CD4-positive, alpha-beta memory T cell (primary cell): Measurements from ENCODE around the gene PARP12. TPM values are rescaled to one million over a fixed set of nuclear protein-coding genes. Genes with fewer than 3 reads are reported as not detected.
A peak's percentile ranks its signal among the peaks of the same experiment; 100 is the strongest.

Source experiments
- CTCF ChIA-PET: fragments of 350-600 bp; sonication (Branson Sonifier 250); formaldehyde crosslinking; loops from one replicate; lab custom pipeline; 2021; ENCODE audit warnings: inconsistent platforms; ENCODE audit not compliant: partially characterized antibody; lab: Charles Lee
- POLR2A ChIA-PET: fragments of 350-600 bp; sonication (Branson Sonifier 250); formaldehyde crosslinking; loops from one replicate; lab custom pipeline; 2021; ENCODE audit not compliant: partially characterized antibody; lab: Charles Lee
- DNase-seq, 5 donors: peaks; one replicate each; pipeline versions ENCODE4 v3.0.0 to v3.0.0-alpha.2; 2020 to 2022; ENCODE audit warnings: mixed read lengths in 1 of 5
- H3K27ac ChIP-seq: one replicate; pipeline ENCODE4 v1.7.0; 2013; ENCODE audit warnings: low read depth, low read length
- H3K27me3 ChIP-seq: 2 replicates; pipeline ENCODE4 v1.7.0; 2013; ENCODE audit warnings: mild to moderate bottlenecking, low read length, moderate library complexity; ENCODE audit not compliant: insufficient read depth
- H3K36me3 ChIP-seq: 2 replicates; pipeline ENCODE4 v1.7.0; 2013; ENCODE audit warnings: mild to moderate bottlenecking, low read length, moderate library complexity; ENCODE audit not compliant: insufficient read depth
- H3K4me1 ChIP-seq: 2 replicates; pipeline ENCODE4 v1.7.0; 2013; ENCODE audit warnings: mild to moderate bottlenecking, low read length, moderate library complexity; ENCODE audit not compliant: insufficient read depth
- H3K4me3 ChIP-seq, 2 donors: one replicate each; pipeline ENCODE4 v1.7.0; 2013; ENCODE audit warnings: low read length in 2 of 2, mild to moderate bottlenecking in 1 of 2
- H3K9me3 ChIP-seq, 2 donors: one replicate each; pipeline ENCODE4 v1.7.0; 2013; ENCODE audit warnings: low read length in 2 of 2, control low read depth in 1 of 2; ENCODE audit not compliant: control insufficient read depth in 1 of 2
- H3K27ac Mint-ChIP-seq, 7 donors: one replicate each; pipeline ENCODE4 v1.8.0; 2020 to 2021; ENCODE audit warnings: mixed read lengths in 7 of 7, mild to moderate bottlenecking in 6 of 7, inconsistent platforms in 3 of 7, moderate library complexity in 3 of 7
- H3K27me3 Mint-ChIP-seq, 2 donors: one replicate each; pipeline ENCODE4 v1.8.0; 2020 to 2021; ENCODE audit warnings: mixed read lengths in 2 of 2
- H3K36me3 Mint-ChIP-seq, 2 donors: one replicate each; pipeline ENCODE4 v1.8.0; 2020 to 2021; ENCODE audit warnings: mixed read lengths in 2 of 2, inconsistent platforms in 1 of 2, mild to moderate bottlenecking in 1 of 2
- H3K4me1 Mint-ChIP-seq, 4 donors: one replicate each; pipeline ENCODE4 v1.8.0; 2020 to 2021; ENCODE audit warnings: mixed read lengths in 4 of 4, mild to moderate bottlenecking in 1 of 4
- H3K4me3 Mint-ChIP-seq, 8 donors: one replicate each; pipeline ENCODE4 v1.8.0; 2020 to 2021; ENCODE audit warnings: mixed read lengths in 8 of 8, mild to moderate bottlenecking in 7 of 8, moderate library complexity in 6 of 8, inconsistent platforms in 3 of 8
- H3K9me3 Mint-ChIP-seq, 8 donors: one replicate each; pipeline ENCODE4 v1.8.0; 2020 to 2021; ENCODE audit warnings: mixed read lengths in 8 of 8, mild to moderate bottlenecking in 5 of 8, inconsistent platforms in 3 of 8, moderate library complexity in 1 of 8
- intact Hi-C: fragments of 100-400 bp; cut with micrococcal nuclease; formaldehyde crosslinking; loops from one replicate; pipeline ENCODE4 v1.15.1; 2023
- polyA plus RNA-seq, 2 donors: library from polyadenylated mRNA; unstranded; fragments of 300-500 nt; fragmentation: Illumina TruSeq; gene quantifications; one replicate each; pipeline ENCODE4 v1.2.3, GENCODE V29; 2021
- total RNA-seq, 2 experiments: library from RNA; stranded (reverse); gene quantifications; one replicate each; pipeline ENCODE4 v1.2.3, GENCODE V29; 2021

The PARP12 gene
- total and polyA plus RNA-seq, 4 experiments from 2014 or later: 27.0 to 96.6 (median 66.5) TPM

DNA sequence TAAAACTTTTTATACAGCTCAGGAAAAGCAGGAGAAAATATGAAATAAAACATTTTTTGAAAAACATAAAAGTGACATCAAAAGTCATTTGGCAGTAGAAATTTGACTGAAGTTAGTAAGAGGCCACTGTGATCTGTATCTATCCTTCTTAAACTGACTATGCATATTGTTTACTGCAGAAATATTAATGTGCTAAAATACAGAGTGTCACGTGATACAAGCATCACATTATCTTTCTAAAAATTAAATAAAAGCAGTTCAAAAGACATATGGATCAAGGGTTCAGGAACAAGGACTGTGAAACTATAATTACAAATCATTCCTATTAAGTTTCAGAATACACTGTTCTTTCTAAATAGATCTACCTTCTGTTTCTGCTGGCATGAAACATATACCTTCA, 33.7 kb downstream of the PARP12 start:
- ChIA-PET POLR2A (no interaction called here), CTCF (no interaction called here)
- Histone ChIP-seq H3K4me3 (no peak overlapping the region), H3K9me3 (no peaks in the 10 kb centered on the region), H3K36me3 (peaks cover 34% of the 10 kb centered on the region), H3K27me3 (no peaks in the 10 kb centered on the region), H3K4me1 (no peaks in the 10 kb centered on the region), H3K27ac (no peak overlapping the region)
- Mint-ChIP-seq H3K4me3 (no peak overlapping the region), H3K4me1 (peaks cover 2 to 14% (median 9%) of the 10 kb centered on the region in 4 donors), H3K9me3 (no peaks in the 10 kb centered on the region), H3K36me3 (peaks cover 50 to 72% of the 10 kb centered on the region in 2 donors), H3K27ac (peak overlapping the region in 3 of 7 donors; percentile 18 to 82 (median 60)), H3K27me3 (no peaks in the 10 kb centered on the region)
- no peak for DNase-seq
- intact Hi-C loops: no loop called here

DNA sequence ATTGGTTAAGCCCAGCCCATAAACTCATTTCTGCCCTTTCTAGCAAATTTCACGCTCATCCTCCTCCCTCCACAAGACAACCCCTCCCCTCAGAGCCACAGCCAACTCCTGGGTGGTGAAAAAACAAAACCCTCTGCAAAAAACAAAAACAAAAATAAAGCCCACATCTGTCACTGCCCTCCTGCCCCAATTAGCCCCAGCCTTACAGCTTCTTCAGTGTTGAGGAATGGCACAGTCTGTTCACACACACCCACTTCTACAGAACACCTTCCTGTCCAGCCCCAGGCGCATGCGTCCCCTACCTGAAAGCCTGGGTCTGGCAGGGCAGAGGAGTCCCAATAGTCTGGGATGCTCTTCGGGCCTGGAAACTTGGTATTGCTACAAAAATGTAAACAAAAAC, 34.4 kb downstream of the PARP12 start:
- Mint-ChIP-seq H3K4me3 (no peak overlapping the region), H3K4me1 (peaks cover 2 to 11% (median 7%) of the 10 kb centered on the region in 4 donors), H3K36me3 (peaks cover 49 to 72% of the 10 kb centered on the region in 2 donors), H3K27me3 (no peaks in the 10 kb centered on the region), H3K27ac (peak overlapping the region in 4 of 7 donors; percentile 12 to 46 (median 28)), H3K9me3 (no peaks in the 10 kb centered on the region)
- Histone ChIP-seq H3K27me3 (no peaks in the 10 kb centered on the region), H3K4me3 (no peak overlapping the region), H3K36me3 (peaks cover 27% of the 10 kb centered on the region), H3K4me1 (no peaks in the 10 kb centered on the region), H3K9me3 (no peaks in the 10 kb centered on the region), H3K27ac (no peak overlapping the region)
- POLR2A ChIA-PET: no interaction called here
- intact Hi-C loops: no loop called here
- no peak for DNase-seq
- CTCF ChIA-PET: no interaction called here

DNA sequence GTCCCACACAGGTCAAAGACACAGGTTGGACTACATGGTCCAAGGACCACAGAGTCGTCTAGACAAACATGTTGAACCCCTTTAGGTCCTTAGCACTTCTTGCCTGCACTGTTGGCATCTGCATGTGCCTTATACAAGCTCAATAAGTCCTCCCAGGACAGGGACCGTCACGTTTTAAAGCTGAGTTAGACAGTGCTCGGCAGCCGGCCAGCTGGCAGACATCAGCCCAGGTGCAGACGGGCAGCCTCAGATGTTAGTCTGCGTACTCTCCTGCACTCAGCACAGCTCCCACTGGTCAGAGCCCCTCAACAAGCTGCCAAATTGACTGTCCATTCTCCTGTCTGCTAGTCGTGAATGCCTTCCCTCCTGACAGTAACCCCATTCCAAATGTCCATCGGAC, 34.9 kb downstream of the PARP12 start:
- ChIA-PET CTCF (no interaction called here), POLR2A (no interaction called here)
- no peak for DNase-seq
- Histone ChIP-seq H3K4me1 (no peaks in the 10 kb centered on the region), H3K4me3 (no peak overlapping the region), H3K27ac (no peak overlapping the region), H3K9me3 (no peaks in the 10 kb centered on the region), H3K36me3 (peaks cover 24% of the 10 kb centered on the region), H3K27me3 (no peaks in the 10 kb centered on the region)
- peak overlapping the region in 2 of 7 donors; percentile 12 to 26 for H3K27ac Mint-ChIP-seq
- no peaks in the 10 kb centered on the region for H3K27me3 Mint-ChIP-seq
- H3K4me1 Mint-ChIP-seq: peaks cover 2 to 9% (median 4%) of the 10 kb centered on the region in 4 donors
- H3K36me3 Mint-ChIP-seq: peaks cover 53 to 74% of the 10 kb centered on the region in 2 donors
- intact Hi-C loops: no loop called here
- no peaks in the 10 kb centered on the region for H3K9me3 Mint-ChIP-seq
- H3K4me3 Mint-ChIP-seq: no peak overlapping the region

DNA sequence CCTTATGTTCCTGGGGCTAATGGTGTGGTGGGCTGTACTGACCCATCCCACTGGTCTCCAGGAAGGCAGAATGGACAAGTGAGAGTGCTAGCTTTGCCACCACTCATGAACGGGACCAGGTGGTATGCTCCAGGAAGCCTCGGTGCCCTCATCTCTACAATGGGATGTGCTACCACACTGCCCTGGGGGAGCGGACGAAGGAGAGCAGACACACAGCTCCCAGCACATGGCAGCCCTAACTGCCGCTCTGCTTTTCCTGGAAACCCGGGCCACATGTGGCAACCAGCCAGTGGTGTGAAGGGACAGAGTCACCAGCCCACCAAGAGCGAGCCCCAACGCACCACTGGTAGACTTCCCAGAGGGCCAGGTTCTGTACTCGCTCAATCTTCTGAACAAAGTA, 35.8 kb downstream of the PARP12 start:
- H3K27me3 Mint-ChIP-seq: no peaks in the 10 kb centered on the region
- Histone ChIP-seq H3K4me3 (no peak overlapping the region), H3K9me3 (no peaks in the 10 kb centered on the region), H3K27me3 (no peaks in the 10 kb centered on the region), H3K27ac (no peak overlapping the region), H3K4me1 (no peaks in the 10 kb centered on the region), H3K36me3 (peaks cover 24% of the 10 kb centered on the region)
- no peak for DNase-seq
- CTCF ChIA-PET: interaction anchor here (2.1 kb wide), 1 partner anchor 382 kb away, joined by 6 read pairs; no protein-coding TSS in a partner anchor
- H3K36me3 Mint-ChIP-seq: peaks cover 57 to 78% of the 10 kb centered on the region in 2 donors
- peak overlapping the region in 1 of 7 donors; percentile 25 for H3K27ac Mint-ChIP-seq
- no peaks in the 10 kb centered on the region for H3K9me3 Mint-ChIP-seq
- peaks cover 0 to 4% (median 2%) of the 10 kb centered on the region in 4 donors for H3K4me1 Mint-ChIP-seq
- no peak overlapping the region for H3K4me3 Mint-ChIP-seq
- intact Hi-C loops: no loop called here
- POLR2A ChIA-PET: no interaction called here

DNA sequence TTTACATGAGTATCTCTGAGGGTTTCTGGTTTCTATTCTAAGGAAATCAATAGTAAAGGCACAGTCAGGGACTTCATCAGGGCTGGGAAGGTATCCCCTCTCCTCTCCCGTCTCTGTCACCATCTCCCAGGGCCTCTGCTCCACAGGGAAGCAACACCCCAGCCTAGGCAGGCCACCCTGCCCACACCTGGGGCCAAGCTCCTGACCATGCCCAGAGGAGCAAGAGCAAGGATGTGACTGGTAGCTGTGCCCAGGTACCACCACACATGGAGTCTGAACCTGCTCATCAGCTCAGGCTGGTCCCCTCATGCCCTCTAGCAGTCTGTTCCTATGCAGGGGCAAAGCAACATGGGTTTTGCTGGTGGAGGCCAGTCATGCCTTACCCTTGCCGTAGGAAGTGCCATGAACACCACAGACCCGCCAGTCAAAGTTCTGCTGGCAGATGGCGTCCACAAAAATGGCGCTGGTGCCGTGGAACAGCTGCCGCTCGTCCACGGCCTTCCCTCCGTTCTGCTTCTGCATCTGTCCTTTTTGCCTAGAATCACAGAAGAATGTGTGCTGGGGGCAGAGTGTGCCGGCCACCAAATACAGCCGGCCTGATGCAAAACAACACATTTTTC, 36.8 kb downstream of the PARP12 start:
- ChIA-PET POLR2A (no interaction called here), CTCF (interaction anchor here (2.1 kb wide), 1 partner anchor 381 kb away, joined by 6 read pairs; no protein-coding TSS in a partner anchor)
- Histone ChIP-seq H3K36me3 (peaks cover 24% of the 10 kb centered on the region), H3K4me3 (no peak overlapping the region), H3K4me1 (no peaks in the 10 kb centered on the region), H3K9me3 (no peaks in the 10 kb centered on the region), H3K27ac (no peak overlapping the region), H3K27me3 (no peaks in the 10 kb centered on the region)
- H3K4me3 Mint-ChIP-seq: no peak overlapping the region
- H3K27ac Mint-ChIP-seq: peak overlapping the region in 1 of 7 donors; percentile 64
- no peak for DNase-seq
- no peaks in the 10 kb centered on the region for H3K27me3 Mint-ChIP-seq
- H3K36me3 Mint-ChIP-seq: peaks cover 56 to 71% of the 10 kb centered on the region in 2 donors
- peaks cover 0 to 4% (median under 1%) of the 10 kb centered on the region in 4 donors for H3K4me1 Mint-ChIP-seq
- H3K9me3 Mint-ChIP-seq: no peaks in the 10 kb centered on the region
- intact Hi-C loops: no loop called here

DNA sequence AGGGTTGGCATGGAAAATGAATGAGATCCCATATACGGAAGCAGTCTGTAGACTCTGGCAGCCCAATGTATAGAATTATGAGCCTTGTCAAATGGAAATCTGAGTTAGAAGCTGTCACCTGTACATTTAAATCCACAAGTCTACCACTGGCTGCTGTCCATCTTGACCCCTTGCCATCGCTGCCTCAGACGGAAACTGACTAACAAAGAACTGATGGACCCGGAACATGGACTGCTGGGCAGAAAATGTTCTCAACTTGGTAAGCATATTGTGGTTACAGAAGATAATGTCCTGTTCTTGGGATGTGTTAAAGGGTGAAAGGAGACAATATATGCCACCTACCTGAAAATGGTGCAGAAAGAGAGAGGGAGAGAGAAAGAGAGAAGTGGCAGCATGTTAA, 37.5 kb downstream of the PARP12 start:
- H3K27ac ChIP-seq: no peak overlapping the region
- no peak for DNase-seq
- intact Hi-C loops: no loop called here
- POLR2A ChIA-PET: no interaction called here
- H3K27me3 ChIP-seq: no peaks in the 10 kb centered on the region
- no peaks in the 10 kb centered on the region for H3K4me1 ChIP-seq
- H3K36me3 ChIP-seq: peaks cover 19% of the 10 kb centered on the region
- CTCF ChIA-PET: interaction anchor here (1.5 to 2.1 kb wide), 2 partner anchors 23 to 380 kb away, joined by 3 to 6 read pairs; no protein-coding TSS in a partner anchor
- peak overlapping the region in 2 of 7 donors; percentile 44 to 69 for H3K27ac Mint-ChIP-seq
- H3K4me3 Mint-ChIP-seq: no peak overlapping the region
- H3K4me3 ChIP-seq: no peak overlapping the region
- no peaks in the 10 kb centered on the region for H3K9me3 Mint-ChIP-seq
- H3K9me3 ChIP-seq: no peaks in the 10 kb centered on the region
- peaks cover 53 to 68% of the 10 kb centered on the region in 2 donors for H3K36me3 Mint-ChIP-seq
- H3K4me1 Mint-ChIP-seq: peaks cover 0 to 4% (median under 1%) of the 10 kb centered on the region in 4 donors
- no peaks in the 10 kb centered on the region for H3K27me3 Mint-ChIP-seq

DNA sequence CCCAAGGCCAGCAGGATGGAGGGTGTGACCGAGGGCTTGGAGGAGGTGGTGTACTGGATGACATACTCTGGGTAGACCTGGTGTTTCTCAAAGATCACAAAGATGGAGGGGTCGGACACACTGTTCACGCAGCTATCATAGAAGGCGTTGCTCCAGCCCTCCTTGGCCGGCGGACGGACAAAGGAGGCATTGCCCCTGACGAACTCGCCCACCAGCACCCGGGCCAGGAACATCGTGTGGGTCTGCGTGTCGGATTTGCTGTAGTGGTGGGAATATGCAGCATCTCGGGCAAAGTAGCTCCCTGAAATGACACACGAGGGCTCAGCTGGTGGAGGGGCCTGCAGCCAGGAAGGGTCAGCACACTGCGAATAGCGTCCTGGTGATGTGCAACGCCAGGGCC, 38.2 kb downstream of the PARP12 start:
- no peaks in the 10 kb centered on the region for H3K9me3 ChIP-seq
- H3K4me1 ChIP-seq: no peaks in the 10 kb centered on the region
- intact Hi-C loops: no loop called here
- CTCF ChIA-PET: interaction anchor here (1.5 kb wide), 1 partner anchor 22 kb away, joined by 3 read pairs; no protein-coding TSS in a partner anchor
- Mint-ChIP-seq H3K4me1 (peaks cover 0 to 2% (median 0%) of the 10 kb centered on the region in 4 donors), H3K36me3 (peaks cover 53 to 63% of the 10 kb centered on the region in 2 donors), H3K4me3 (peak overlapping the region in 1 of 8 donors; percentile 33), H3K27me3 (no peaks in the 10 kb centered on the region), H3K27ac (peak overlapping the region in 3 of 7 donors; percentile 47 to 83 (median 71)), H3K9me3 (no peaks in the 10 kb centered on the region)
- POLR2A ChIA-PET: no interaction called here
- peaks cover 19% of the 10 kb centered on the region for H3K36me3 ChIP-seq
- no peak for DNase-seq
- no peaks in the 10 kb centered on the region for H3K27me3 ChIP-seq
- no peak overlapping the region for H3K4me3 ChIP-seq
- H3K27ac ChIP-seq: no peak overlapping the region
